NCI-H510A treated with DMSO at 0.1 percent for 48 hours (cell line): Measurements from ENCODE around the gene C5orf46.
A peak's percentile ranks its signal among the peaks of the same experiment; 100 is the strongest.
"Not testable (repeated sequence)": the region's sequence is repeated elsewhere in the genome, so short reads cannot be mapped to it uniquely, and the experiment has no call there.

ENCODE experiments used
- DNase-seq: peaks from one replicate; lab custom pipeline; 2025; lab: John Stamatoyannopoulos, UW

C5orf46 gene

DNA sequence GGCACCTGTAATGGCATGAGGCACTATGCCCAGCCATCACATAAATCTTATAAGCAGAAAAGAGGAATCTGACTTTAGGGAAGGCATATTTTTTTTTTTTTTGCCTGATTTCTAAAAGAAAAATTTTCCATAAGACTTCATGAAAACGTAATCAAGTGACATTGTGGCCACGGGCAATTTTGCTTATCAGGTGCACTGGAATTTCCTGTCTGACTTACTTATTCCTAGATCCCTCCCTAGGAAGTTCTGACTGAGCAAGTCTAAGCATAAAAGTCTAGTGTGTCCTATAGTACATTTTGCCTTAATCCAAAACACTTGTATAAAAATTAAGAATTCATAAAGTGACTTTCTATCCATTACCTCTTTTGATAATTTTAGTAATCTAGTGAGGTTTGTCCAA lies 12.5 kb downstream of the C5orf46 start:
- DNase-seq, result no peak

DNA sequence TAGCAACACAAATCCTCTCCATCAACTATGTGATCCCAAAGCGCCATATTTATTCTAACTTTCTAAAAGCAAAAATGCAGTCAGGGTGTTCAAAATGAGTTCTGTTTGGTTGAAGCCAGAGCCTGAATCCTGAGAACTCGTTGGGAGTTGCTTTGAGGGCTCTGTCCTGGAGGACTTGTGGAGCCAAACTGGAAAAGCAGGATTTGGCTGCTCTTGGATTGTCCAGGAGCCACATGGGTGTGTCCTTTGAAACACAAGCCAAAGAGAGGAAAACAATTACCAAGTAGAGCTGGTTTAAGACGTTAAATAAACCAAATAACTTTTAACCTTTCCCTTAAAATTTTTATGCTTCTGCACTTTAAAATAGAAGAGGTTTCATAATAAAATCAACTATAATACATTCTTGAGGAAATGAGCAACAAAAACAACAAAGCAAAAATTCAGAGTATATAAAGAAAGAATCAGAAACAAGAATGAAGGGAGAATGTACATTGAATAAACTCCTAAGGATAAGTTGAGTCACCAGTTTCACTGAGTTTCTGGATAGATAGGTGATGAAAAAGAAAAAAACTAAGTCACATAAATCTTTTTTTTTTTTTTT lies 13.5 kb downstream of the C5orf46 start:
- peak; percentile 82 for DNase-seq

GRCh38 chr5:147887930-147888329 lies 18.4 kb downstream of the C5orf46 start:
- no peak for DNase-seq

DNA sequence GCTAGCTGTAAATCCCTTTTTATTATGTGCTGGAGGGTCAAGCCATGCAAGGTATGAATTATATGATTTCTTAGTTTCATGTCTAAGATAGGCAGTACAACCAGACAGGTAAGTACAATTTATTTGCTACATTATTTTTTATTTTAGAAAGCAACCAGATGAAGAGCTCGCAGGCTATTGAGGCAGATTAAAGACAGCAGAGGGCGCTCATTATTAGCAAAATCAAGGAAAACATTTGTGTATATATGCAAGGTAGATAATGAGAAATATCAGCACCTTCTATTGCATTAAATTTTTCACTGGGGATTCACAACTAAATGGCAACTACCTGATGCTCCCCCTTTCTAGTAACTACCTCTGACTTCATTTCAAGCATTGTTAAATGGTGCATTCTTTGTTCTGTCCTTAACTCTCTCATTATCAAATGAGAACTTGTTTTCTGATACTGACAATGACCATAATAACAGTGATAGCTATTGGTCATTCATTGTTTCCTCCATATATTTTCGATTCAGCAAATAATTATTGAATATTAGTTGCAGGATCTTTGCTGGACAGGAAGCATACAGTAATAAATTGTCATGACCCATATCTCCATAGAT lies 19.2 kb downstream of the C5orf46 start:
- peak; percentile 44 for DNase-seq

DNA sequence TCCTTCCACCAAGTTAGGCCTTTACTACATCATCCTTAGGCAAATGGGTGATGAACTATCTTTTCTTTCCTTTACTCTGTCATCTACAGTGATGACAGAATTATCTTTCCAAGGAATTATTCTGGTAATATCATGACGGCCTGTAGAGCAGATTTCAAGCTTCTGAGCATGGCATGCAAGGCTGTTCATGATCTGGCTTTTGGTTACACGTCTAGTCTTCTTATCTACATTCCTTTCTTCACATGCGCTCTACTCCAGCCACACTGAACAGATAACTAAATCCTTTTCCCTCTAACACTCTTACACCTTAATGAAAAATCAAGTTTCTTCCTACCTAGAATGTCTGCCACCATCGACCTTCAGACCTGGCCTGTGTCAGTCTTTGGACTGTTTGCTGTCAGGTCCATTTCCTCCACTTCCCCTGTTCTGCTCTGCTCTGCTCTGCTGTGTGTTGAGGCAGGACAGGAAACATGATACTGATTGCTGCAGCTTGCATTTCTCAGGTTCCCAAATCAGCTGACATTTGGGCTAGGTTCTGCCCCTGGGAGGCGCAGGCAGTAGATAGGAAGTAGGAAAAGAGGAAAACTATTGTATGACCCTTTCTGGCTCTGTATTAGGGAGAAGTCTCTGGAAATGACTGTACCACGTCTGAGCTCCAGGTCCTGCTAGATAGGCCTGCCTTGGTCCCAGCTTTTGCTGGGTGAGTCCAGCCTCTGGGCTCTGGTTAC lies 23.6 kb downstream of the C5orf46 start:
- no peak for DNase-seq

DNA sequence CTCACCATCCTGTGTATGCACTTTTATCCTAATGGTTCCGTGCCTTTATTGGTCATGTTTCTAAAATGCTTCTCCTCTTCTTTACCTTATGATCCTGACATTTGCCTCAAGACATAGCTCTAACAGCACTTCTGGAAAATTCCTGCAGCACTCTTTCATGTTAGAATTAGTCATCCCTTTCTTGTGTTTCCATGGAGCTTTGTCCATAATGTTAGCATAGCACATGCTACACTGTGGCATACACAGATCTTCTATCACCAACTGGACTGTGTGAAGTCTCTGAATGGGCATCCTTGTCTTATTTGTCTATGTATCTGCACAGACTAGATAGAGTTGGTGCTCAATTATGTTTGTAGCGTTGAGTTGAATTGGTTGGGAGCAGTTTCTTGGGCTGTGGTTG lies 25.9 kb downstream of the C5orf46 start:
- DNase-seq, result no peak

GRCh38 chr5:147879784-147880183 lies 26.6 kb downstream of the C5orf46 start:
- DNase-seq, result no peak

- no peak for DNase-seq
These were observed 28.1 kb downstream of the C5orf46 start, which contains the start of gene SCGB3A2 for GRCh38 chr5:147878066-147878759. TSS of gene SCGB3A2 (plus strand) at chr5:147878711. CDS start at chr5:147878804, 93 bp downstream.

- no peak for DNase-seq
These were observed 29.7 kb downstream of the C5orf46 start for GRCh38 chr5:147876626-147877025.

GRCh38 chr5:147876141-147876540 lies 30.2 kb downstream of the C5orf46 start:
- no peak for DNase-seq

- no peak for DNase-seq
These were observed 31.4 kb downstream of the C5orf46 start for GRCh38 chr5:147874910-147875367.

GRCh38 chr5:147874118-147874875 lies 32.0 kb downstream of the C5orf46 start:
- DNase-seq, result not testable (repeated sequence)

- not testable (repeated sequence) for DNase-seq
These were observed 33.4 kb downstream of the C5orf46 start for GRCh38 chr5:147872744-147873435.

DNA sequence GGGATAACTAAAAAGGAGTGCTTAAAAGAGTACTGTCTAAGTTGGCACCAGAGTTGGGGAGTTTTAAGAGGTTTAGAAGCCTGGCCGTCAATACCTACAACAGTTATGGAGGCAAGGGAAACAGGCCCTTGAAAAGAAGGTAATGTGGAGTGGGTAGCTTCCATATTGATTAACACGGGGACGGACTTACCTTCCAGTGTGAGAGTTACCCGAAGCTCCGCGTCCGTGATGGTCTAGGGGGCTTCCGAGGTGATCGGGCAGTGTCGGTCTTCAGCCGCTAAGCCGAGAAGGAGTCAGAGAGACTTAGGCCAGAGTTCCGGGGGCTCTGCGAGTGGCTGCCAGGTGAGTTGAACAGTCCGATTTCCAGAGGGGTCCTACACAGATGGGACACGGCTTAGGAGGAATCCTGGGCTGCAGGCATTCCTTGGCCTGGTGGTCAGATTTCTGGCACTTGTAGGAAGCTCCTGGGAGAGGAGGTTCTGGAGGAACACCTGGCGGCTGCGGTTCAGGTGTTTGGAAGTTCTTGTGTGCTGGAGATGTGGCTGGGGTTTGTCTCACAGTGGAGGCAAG lies 34.3 kb downstream of the C5orf46 start:
- DNase-seq, result not testable (repeated sequence)

GRCh38 chr5:147869892-147870291 lies 36.4 kb downstream of the C5orf46 start:
- not testable (repeated sequence) for DNase-seq

DNA sequence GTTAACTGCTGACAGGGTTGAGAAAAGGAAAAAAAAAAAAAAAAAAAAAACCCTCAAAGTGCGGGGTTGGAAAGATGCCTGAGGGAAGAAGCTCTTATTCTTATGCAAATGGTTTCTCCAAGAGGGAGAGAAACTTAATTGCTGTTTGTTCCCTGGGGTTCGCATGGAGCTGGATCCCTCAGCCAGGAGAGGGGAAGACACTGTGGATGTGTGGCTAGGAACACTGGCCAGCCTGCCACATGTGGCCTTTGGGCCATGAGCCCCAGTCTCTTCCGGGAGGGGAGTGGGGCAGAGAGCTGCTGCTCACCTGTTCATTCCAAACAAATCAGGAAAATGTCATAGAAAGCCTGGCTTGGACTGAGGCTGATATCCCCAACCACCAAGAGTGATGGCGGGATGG lies 37.2 kb downstream of the C5orf46 start:
- DNase-seq, result no peak

GRCh38 chr5:147863454-147864158 lies 42.7 kb downstream of the C5orf46 start:
- no peak for DNase-seq

- DNase-seq, result no peak
These were observed 45.7 kb downstream of the C5orf46 start for GRCh38 chr5:147860641-147861025.

DNA sequence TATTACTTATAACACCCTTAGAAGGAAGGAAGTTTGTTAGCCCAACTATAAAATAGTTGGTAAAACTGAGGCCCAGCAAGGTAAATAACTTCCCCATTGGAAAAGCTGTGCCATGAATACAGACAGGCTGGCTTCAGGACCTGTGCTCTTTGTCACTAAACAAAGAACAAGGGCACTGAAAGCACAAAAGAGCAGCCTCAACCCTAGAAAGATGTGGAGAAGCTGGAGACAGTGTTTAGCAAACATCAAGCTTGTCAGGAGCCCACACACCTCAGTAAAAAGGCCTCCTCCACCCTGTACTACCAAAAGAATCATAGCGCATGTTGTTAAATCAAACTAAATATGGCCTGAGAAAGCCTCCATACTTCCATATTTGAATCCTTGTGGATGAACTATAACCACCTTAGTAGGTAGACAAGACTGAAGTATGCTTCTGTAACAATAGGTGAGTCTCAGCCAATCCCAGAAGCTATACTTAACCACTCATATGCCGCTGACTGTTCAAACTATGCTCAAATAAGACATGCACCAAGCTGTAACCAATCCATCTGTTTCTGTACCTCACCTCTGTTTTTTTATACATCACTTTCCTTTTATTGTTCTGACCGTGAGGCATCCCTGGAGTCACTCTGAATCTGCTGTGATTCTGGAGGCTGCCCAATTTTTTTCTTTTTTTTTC lies 46.2 kb downstream of the C5orf46 start:
- DNase-seq, result no peak

DNA sequence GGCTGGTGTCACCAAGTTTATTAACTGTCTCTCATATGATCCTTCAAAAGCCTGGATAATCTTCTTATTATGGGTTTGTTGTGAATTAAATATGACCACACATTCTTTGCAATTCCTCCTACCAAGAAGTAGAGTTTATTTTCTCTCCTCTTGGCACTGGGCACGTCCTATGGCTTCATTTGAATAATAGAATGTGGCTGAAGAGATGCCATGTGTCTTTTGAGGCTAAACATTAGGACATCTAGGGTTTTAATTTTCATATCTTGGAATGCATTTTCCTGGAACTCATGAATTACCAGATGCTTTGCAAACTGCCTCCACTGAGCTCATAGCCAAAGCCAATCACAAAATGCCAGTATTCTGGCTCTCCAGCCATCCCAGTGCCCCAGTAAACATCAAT lies 47.8 kb downstream of the C5orf46 start:
- no peak for DNase-seq
